ENCODE results near the gene RICTOR. TPM values are rescaled to one million over a fixed set of nuclear protein-coding genes. Genes with fewer than 3 reads are reported as not detected.
A peak's percentile ranks its signal among the peaks of the same experiment; 100 is the strongest.
"Not testable (repeated sequence)": the region's sequence is repeated elsewhere in the genome, so short reads cannot be mapped to it uniquely, and the experiment has no call there.

The RICTOR gene
- total RNA-seq, 2 donors from 2014 or later, result 18.7 to 25.1 TPM

GRCh38 chr5:39015743-39016586, 58.2 kb downstream of the RICTOR start:
- DNase-seq (ENCODE audit: low spot score), result no peak
- no peak for TF ChIP-seq CTCF (IDR thresholded peaks at IDR 0.05)
- peaks cover 0 to 36% of the 10 kb centered on the region in 2 donors for H3K4me1 ChIP-seq
- peak overlapping the region; percentile 81 to 88 for H3K27ac ChIP-seq
- no peak overlapping the region for H3K4me3 ChIP-seq
- no peaks in the 10 kb centered on the region for H3K27me3 ChIP-seq
- no peaks in the 10 kb centered on the region for H3K9me3 ChIP-seq
- H3K36me3 ChIP-seq, result peaks cover 5% of the 10 kb centered on the region

GRCh38 chr5:39014561-39014960, 59.6 kb downstream of the RICTOR start:
- Histone ChIP-seq H3K27me3 (no peaks in the 10 kb centered on the region), H3K4me3 (no peak overlapping the region), H3K9me3 (no peaks in the 10 kb centered on the region), H3K36me3 (peaks cover 5% of the 10 kb centered on the region), H3K27ac (peak overlapping the region; percentile 81 to 88), H3K4me1 (peaks cover 0 to 36% of the 10 kb centered on the region in 2 donors)
- no peak for TF ChIP-seq CTCF (IDR thresholded peaks at IDR 0.05)
- no peak for DNase-seq (ENCODE audit: low spot score)

GRCh38 chr5:39013938-39014337, 60.3 kb downstream of the RICTOR start:
- Histone ChIP-seq H3K27ac (peak overlapping the region; percentile 81 to 88), H3K4me1 (peaks cover 0 to 36% of the 10 kb centered on the region in 2 donors), H3K36me3 (no peaks in the 10 kb centered on the region), H3K9me3 (no peaks in the 10 kb centered on the region), H3K4me3 (no peak overlapping the region), H3K27me3 (no peaks in the 10 kb centered on the region)
- DNase-seq (ENCODE audit: low spot score), result no peak
- no peak for TF ChIP-seq CTCF (IDR thresholded peaks at IDR 0.05)

GRCh38 chr5:39010958-39011357, 63.2 kb downstream of the RICTOR start:
- not testable (repeated sequence) for H3K27ac ChIP-seq; DNase-seq (ENCODE audit: low spot score); H3K27me3 ChIP-seq; H3K9me3 ChIP-seq; H3K36me3 ChIP-seq; H3K4me3 ChIP-seq
- peaks cover 0 to 23% of the 10 kb centered on the region in 2 donors for H3K4me1 ChIP-seq

GRCh38 chr5:39009981-39010380, 64.2 kb downstream of the RICTOR start:
- Histone ChIP-seq H3K9me3 (no peaks in the 10 kb centered on the region), H3K27me3 (no peaks in the 10 kb centered on the region), H3K4me3 (no peak overlapping the region), H3K4me1 (peaks cover 0 to 15% of the 10 kb centered on the region in 2 donors), H3K36me3 (no peaks in the 10 kb centered on the region), H3K27ac (no peak overlapping the region)
- no peak for TF ChIP-seq CTCF (IDR thresholded peaks at IDR 0.05)
- DNase-seq (ENCODE audit: low spot score), result no peak

GRCh38 chr5:39009280-39009679, 64.9 kb downstream of the RICTOR start:
- Histone ChIP-seq H3K27me3 (no peaks in the 10 kb centered on the region), H3K27ac (no peak overlapping the region), H3K4me3 (no peak overlapping the region), H3K36me3 (no peaks in the 10 kb centered on the region), H3K4me1 (peaks cover 0 to 8% of the 10 kb centered on the region in 2 donors), H3K9me3 (no peaks in the 10 kb centered on the region)
- no peak for DNase-seq (ENCODE audit: low spot score)
- no peak for TF ChIP-seq CTCF (IDR thresholded peaks at IDR 0.05)
